Measurements from ENCODE around the gene PLBD1.

PLBD1 gene

DNA sequence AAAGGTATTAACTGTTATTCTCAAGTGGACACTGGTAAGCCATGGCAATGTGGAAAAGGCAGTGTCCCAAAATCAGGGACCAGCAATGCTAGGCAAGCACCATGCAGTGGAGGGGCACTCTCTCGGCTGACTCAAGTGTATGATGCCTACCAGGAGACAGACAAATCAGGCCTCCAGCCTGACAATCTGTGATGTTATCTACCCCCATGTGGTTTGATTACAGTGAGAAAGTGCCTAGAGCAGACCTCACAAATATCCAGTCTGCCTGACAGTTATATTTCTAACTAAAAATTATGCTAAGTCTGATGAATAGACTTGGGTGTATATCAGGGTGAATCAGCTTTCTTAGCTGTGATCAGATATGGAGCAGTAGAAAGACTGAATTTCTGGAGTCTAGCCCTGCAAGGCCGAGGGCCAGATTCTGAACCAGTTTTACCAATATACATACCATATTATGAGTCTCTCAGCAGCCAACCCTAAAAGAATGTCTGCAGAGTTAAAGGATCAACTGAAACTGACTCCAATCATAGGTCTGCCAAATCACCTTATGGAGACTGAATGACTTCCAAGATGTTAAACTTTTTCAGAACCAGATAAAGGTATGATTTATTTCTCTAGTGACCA is 3.2 kb downstream of the PLBD1 start:
- DNase-seq (ENCODE audit: low spot score), result no peak

DNA sequence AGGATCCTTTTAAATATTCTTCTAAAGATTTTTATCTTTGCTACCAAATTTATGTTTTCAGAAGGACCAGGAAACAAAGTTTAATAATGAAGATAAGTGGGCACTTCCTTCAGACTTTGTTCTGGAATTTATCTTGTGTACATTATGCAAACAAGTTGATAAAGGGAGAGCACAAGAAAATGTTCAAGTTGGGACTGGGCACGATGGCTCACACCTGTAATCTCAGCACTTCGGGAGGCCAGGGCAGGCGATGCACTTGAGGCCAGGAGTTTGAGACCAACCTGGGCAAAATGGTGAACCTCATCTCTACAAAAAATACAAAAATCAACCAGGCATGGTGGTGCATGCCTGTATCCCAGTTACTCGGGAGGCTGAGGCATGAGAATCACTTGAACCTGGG is 4.6 kb downstream of the PLBD1 start:
- no peak for DNase-seq (ENCODE audit: low spot score)

GRCh38 chr12:14562279-14562678 is 5.4 kb downstream of the PLBD1 start:
- no peak for DNase-seq (ENCODE audit: low spot score)

- DNase-seq (ENCODE audit: low spot score), result no peak
Observed at GRCh38 chr12:14561677-14562238, 5.9 kb downstream of the PLBD1 start.

- DNase-seq (ENCODE audit: low spot score), result no peak
Observed at GRCh38 chr12:14560904-14561574, 6.6 kb downstream of the PLBD1 start.

GRCh38 chr12:14558473-14558959 is 9.2 kb downstream of the PLBD1 start:
- DNase-seq (ENCODE audit: low spot score), result no peak

DNA sequence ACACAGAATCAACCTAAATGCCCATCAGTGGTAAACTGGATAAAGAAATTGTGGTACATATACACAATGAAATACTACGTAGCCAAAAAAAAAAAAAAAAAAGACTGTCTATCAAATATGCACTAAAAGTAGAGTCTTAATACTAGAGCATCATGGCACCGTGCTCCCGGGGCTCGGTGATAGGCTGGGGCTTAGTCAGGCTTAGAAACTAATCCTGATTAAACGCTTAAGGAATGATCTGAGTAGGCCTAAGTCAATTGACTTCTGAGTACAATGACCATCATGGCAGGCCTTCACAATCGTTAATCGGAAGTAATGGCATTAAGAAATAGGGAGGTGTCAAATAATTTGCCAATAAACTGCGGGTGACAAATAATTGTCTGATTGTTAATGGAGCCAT is 9.7 kb downstream of the PLBD1 start:
- DNase-seq (ENCODE audit: low spot score), result no peak

DNA sequence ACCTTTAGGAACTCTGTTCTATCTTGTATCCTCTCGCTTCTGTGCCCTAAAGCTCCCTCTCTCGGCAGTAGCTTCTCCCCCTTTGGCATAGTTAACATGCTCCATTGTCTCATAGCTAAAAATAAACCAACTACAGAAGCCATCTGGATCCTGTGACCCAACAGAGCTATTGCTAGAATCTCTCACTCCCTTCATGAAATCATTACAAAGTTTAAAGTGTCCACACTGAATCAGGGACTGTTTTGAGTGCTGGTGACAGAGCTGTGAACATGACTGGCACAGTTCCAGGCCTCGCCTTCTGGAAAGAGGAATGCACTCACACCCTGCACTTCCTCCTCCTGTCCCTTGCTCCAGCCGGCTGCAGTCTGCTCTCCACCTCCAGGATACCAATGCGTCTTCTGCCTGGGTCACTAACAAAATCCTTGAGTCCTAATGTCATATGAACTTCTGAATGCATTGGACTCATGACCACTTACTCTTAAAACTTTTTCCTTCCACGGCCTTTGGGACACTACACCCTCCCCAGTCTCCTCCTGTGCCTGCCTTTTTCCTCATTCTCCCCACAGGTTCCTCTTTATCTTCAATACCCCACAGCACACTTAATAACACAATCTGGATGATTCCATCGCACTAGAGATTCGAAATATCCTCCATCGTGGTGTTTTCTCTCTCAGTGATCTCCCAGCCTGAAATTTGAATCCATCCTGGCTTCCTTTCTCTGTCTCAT is 13.2 kb downstream of the PLBD1 start:
- DNase-seq (ENCODE audit: low spot score), result peak; percentile 42

DNA sequence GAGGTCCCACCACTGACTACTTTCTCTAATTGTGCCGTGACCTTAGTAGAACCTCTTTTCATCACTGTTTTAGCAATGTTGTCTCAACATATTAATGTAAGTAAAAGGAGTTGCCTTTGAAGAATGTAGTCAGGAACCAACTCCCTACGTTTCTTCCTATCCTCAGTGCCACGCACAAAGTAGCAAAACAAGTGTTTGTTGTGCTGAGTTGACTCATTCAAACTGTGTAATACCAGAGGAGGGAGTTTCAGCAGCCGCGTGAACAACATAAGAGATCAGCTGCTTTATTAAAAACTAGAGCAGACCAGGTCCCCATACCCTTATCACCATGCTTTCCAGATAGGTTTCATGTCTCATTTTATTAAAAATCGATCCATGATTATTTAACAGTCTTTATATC is 19.1 kb downstream of the PLBD1 start:
- no peak for DNase-seq (ENCODE audit: low spot score)

DNA sequence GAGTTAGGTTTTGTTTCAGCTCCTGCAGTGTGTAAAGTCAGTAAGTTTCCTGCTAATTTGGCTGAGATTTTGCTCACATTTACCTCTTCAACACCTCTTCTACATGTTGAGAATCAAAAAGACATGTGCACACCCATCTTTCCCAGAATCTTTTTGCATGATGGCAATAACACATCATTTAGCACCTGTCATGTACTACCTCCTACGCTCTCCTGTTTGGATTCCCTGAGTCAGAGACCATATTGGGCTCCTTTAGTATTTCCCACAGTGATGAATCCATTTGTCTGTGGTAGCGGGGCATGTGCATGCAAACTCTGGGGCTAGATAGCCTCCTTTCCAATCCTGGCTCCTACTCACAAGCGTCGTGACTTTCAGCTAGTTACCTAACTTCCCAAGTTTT is 20.1 kb downstream of the PLBD1 start:
- DNase-seq (ENCODE audit: low spot score), result no peak

DNA sequence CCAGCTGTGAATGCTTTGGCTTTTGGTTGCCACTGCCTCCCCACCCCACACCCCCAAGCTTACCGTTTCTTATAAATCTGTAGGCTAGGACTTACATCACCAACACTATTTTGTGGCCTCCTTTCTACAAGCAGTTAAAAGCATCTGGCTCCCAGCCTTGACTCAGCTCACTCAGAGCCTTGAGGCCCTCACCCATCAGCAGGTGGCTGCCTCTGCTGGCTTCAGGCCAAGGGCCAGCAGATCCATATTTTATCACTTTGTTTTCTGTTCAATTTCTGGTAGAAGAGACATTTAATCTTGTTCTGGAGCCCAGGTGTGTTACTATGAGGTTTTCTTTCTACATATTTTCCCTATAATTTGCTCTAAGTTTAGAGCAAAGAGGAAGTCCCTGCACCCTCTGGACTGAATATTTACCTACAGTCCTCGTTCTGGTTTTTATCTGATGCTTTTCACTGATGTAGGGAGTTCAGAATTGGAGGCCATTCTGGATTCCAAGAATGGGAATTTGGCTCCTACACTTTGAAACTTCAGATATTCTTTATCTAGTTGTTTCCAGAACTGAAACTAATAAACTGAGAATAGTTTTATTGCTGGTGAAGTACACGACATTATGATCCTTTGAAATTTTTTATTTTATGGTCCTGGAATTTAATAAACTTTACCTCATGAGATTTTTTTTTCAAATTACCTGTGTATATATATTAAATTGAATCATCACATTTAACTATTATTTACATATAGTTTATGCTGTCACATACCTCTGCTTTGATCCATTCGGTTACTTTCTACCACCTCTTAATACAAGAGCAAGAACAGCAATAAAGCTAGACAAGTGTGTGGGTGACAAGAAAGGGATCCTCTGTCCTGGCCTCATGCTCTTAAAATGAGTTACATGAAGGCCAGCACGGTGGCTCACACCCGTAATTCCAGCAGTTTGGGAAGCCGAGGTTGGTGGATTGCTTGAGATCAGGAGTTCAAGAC is 22.2 kb downstream of the PLBD1 start:
- DNase-seq (ENCODE audit: low spot score), result no peak

- no peak for DNase-seq (ENCODE audit: low spot score)
Observed at GRCh38 chr12:14540801-14541462, 26.8 kb downstream of the PLBD1 start.

- DNase-seq (ENCODE audit: low spot score), result no peak
Observed at GRCh38 chr12:14537088-14537487, 30.6 kb downstream of the PLBD1 start.

- no peak for DNase-seq (ENCODE audit: low spot score)
Observed at GRCh38 chr12:14532152-14532551, 35.5 kb downstream of the PLBD1 start.

- no peak for DNase-seq (ENCODE audit: low spot score)
Observed at GRCh38 chr12:14525964-14526363, 41.7 kb downstream of the PLBD1 start.

DNA sequence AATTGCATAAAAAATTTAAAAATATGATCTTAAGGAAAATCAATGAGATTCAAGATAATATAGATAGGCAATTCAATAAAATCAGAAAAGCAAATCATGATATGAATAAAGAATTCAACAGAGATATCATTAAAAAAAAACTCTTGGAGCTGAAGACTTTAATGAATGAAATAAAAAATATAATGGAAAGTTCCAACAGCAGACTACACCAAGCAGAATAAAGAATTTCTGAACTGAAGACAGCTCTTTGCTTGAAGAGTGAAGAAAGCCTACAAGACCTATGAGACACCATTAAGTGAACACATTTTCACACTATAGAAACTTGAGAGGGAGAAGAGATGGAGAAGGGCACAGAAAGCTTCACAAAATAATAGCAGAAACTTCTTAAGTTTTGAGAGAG is 45.9 kb downstream of the PLBD1 start:
- DNase-seq (ENCODE audit: low spot score), result no peak

DNA sequence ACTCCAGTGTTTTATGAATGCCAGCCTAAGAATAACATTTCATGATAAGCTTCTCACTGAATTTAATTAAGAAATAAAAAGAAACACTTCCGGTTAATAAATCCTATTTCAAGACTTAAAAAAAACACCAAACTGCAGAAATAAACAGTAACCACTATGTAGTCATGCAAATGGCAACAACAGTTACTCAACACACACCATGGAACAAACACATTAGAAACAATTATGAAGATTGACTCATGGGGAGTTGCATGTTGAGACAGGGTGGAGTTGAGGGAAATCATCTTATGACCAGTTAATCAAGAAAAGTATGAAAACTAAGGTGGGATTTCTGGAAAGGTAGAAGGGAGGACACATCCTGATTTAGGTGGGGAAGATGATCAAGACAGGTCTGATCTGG is 52.7 kb downstream of the PLBD1 start:
- peak; percentile 18 for DNase-seq (ENCODE audit: low spot score)

DNA sequence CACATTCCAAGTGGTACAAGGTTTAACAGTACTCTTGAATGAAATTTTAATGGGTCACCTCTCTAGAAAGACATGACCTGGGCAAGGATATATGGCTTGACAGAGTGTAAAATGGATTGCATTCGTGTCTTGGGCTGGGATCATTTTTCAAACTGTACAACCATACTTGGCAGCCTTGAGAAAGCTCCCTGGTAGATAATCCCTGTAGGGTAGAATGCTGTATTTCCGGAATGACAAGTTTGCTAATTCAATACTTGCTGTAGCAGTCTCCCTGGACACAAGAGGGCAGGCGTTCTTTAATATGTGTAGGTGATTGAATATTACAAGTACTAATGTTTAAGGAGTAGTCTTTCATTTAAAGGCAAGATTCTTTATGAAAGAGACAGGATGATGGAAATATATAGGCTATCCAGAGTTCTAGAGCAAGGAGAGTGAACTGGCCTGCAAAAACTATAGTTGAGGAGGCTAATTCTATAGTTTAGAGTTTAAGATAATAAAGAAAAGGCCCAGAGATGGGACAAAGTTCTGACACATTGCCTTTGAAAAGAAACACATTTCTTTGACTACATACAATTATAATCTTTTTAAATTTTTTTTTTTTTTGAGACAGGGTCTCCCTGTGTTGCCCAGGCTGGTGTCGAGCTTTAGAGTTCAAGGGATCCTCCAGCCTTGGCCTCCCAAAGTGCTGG is 53.4 kb downstream of the PLBD1 start:
- no peak for DNase-seq (ENCODE audit: low spot score)

DNA sequence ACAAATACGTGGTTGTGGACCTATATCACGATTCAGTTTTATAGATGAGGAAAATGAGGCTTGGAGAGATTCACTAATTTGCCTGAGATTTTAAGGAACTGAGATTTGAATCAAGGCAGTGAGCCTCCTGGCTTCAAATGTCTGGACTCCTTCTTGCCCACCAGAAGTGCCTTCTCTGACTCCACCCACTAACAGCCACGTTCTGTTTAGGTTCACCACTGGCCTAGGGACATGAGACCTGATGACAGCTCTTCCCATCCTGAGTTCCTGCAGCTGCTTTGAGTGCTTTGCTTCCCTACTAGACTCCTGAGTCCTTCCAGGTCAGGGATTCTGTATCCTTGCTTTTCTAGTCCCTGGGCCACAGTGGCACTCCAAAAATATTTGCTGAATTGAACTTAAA is 57.1 kb downstream of the PLBD1 start:
- DNase-seq (ENCODE audit: low spot score), result no peak

Measured in AG20443 (cell line).